Activated naive CD4-positive, alpha-beta T cell treated with anti-CD3 and anti-CD28 coated beads for 36 hours (primary cell): Measurements from ENCODE around the gene NXPH2. TPM values are rescaled to one million over a fixed set of nuclear protein-coding genes. Genes with fewer than 3 reads are reported as not detected.
"Not testable (repeated sequence)": the region's sequence is repeated elsewhere in the genome, so short reads cannot be mapped to it uniquely, and the experiment has no call there.

ENCODE experiments used
- CTCF ChIA-PET: fragments of 350-600 bp; sonication (Branson Sonifier 250); formaldehyde crosslinking; loops from one replicate; lab custom pipeline; 2021; ENCODE audit warnings: antibody characterized with exemption; lab: Charles Lee
- DNase-seq: peaks from one replicate; pipeline ENCODE4 v3.0.0-alpha.2; 2020
- H3K27ac Mint-ChIP-seq: one replicate; pipeline ENCODE4 v1.8.0; 2021; ENCODE audit warnings: mild to moderate bottlenecking, mixed read lengths
- H3K27me3 Mint-ChIP-seq: one replicate; pipeline ENCODE4 v1.8.0; 2021; ENCODE audit warnings: low read depth, mixed read lengths
- H3K36me3 Mint-ChIP-seq: one replicate; pipeline ENCODE4 v1.8.0; 2021; ENCODE audit warnings: low read depth, mixed read lengths
- H3K4me1 Mint-ChIP-seq: one replicate; pipeline ENCODE4 v1.8.0; 2021; ENCODE audit warnings: low read depth, mixed read lengths
- H3K4me3 Mint-ChIP-seq: one replicate; pipeline ENCODE4 v1.8.0; 2021; ENCODE audit warnings: mild to moderate bottlenecking, moderate library complexity, mixed read lengths
- H3K9me3 Mint-ChIP-seq: one replicate; pipeline ENCODE4 v1.8.0; 2021; ENCODE audit warnings: mixed read lengths
- intact Hi-C: fragments of 100-400 bp; cut with micrococcal nuclease; formaldehyde crosslinking; loops from one replicate; pipeline ENCODE4 v1.15.1; 2023
- total RNA-seq, 2 experiments: library from RNA; stranded (reverse); gene quantifications; one replicate each; pipeline ENCODE4 v1.2.3, GENCODE V29; 2021

NXPH2 gene
- total RNA-seq, 2 experiments from 2014 or later = not detected

- CTCF ChIA-PET = no interaction called here
- Mint-ChIP-seq H3K27ac (no peak overlapping the region), H3K4me1 (no peaks in the 10 kb centered on the region), H3K4me3 (no peak overlapping the region), H3K36me3 (no peaks in the 10 kb centered on the region), H3K27me3 (peaks cover 5% of the 10 kb centered on the region), H3K9me3 (peaks cover 3% of the 10 kb centered on the region)
- intact Hi-C loops = no loop called here
- no peak for DNase-seq
These were observed 35.5 kb downstream of the NXPH2 start for GRCh38 chr2:138744713-138745112.

- Mint-ChIP-seq H3K4me3 (no peak overlapping the region), H3K36me3 (no peaks in the 10 kb centered on the region), H3K27ac (no peak overlapping the region), H3K4me1 (no peaks in the 10 kb centered on the region), H3K9me3 (no peaks in the 10 kb centered on the region), H3K27me3 (peaks cover 11% of the 10 kb centered on the region)
- CTCF ChIA-PET = no interaction called here
- intact Hi-C loops = no loop called here
- DNase-seq = no peak
These were observed 37.6 kb downstream of the NXPH2 start for GRCh38 chr2:138742441-138743057.

GRCh38 chr2:138741851-138742250 lies 38.3 kb downstream of the NXPH2 start:
- Mint-ChIP-seq H3K27ac (no peak overlapping the region), H3K36me3 (no peaks in the 10 kb centered on the region), H3K4me3 (no peak overlapping the region), H3K9me3 (peaks cover 3% of the 10 kb centered on the region), H3K27me3 (peaks cover 11% of the 10 kb centered on the region), H3K4me1 (no peaks in the 10 kb centered on the region)
- CTCF ChIA-PET = no interaction called here
- no peak for DNase-seq
- intact Hi-C loops = no loop called here

- H3K27ac Mint-ChIP-seq, H3K4me3 Mint-ChIP-seq, intact Hi-C loops, H3K36me3 Mint-ChIP-seq, H3K4me1 Mint-ChIP-seq, DNase-seq, CTCF ChIA-PET: not testable (repeated sequence)
- H3K27me3 Mint-ChIP-seq = peaks cover 10% of the 10 kb centered on the region
- H3K9me3 Mint-ChIP-seq = peaks cover 18% of the 10 kb centered on the region
These were observed 43.1 kb downstream of the NXPH2 start for GRCh38 chr2:138737009-138737554.

- H3K27me3 Mint-ChIP-seq = peaks cover 13% of the 10 kb centered on the region
- H3K4me1 Mint-ChIP-seq = no peaks in the 10 kb centered on the region
- CTCF ChIA-PET = no interaction called here
- intact Hi-C loops = no loop called here
- no peak overlapping the region for H3K4me3 Mint-ChIP-seq
- H3K9me3 Mint-ChIP-seq = peaks cover 20% of the 10 kb centered on the region
- H3K27ac Mint-ChIP-seq = no peak overlapping the region
- no peak for DNase-seq
- H3K36me3 Mint-ChIP-seq = no peaks in the 10 kb centered on the region
These were observed 47.5 kb downstream of the NXPH2 start for GRCh38 chr2:138732651-138733050.

GRCh38 chr2:138730497-138731030 lies 49.6 kb downstream of the NXPH2 start:
- Mint-ChIP-seq H3K36me3 (no peaks in the 10 kb centered on the region), H3K9me3 (peaks cover 12% of the 10 kb centered on the region), H3K4me3 (no peak overlapping the region), H3K27me3 (peaks cover 13% of the 10 kb centered on the region), H3K27ac (no peak overlapping the region), H3K4me1 (no peaks in the 10 kb centered on the region)
- CTCF ChIA-PET = no interaction called here
- DNase-seq = no peak
- intact Hi-C loops = no loop called here

- Mint-ChIP-seq H3K36me3 (no peaks in the 10 kb centered on the region), H3K4me1 (no peaks in the 10 kb centered on the region), H3K27ac (no peak overlapping the region), H3K9me3 (peaks cover 2% of the 10 kb centered on the region), H3K27me3 (peaks cover 11% of the 10 kb centered on the region), H3K4me3 (no peak overlapping the region)
- CTCF ChIA-PET = no interaction called here
- DNase-seq = no peak
- intact Hi-C loops = no loop called here
These were observed 52.2 kb downstream of the NXPH2 start for GRCh38 chr2:138727956-138728355.

GRCh38 chr2:138726681-138727080 lies 53.5 kb downstream of the NXPH2 start:
- CTCF ChIA-PET = no interaction called here
- H3K36me3 Mint-ChIP-seq = no peaks in the 10 kb centered on the region
- H3K4me1 Mint-ChIP-seq = no peaks in the 10 kb centered on the region
- intact Hi-C loops = no loop called here
- H3K27me3 Mint-ChIP-seq = peaks cover 6% of the 10 kb centered on the region
- H3K27ac Mint-ChIP-seq = no peak overlapping the region
- no peak overlapping the region for H3K4me3 Mint-ChIP-seq
- peaks cover 2% of the 10 kb centered on the region for H3K9me3 Mint-ChIP-seq
- no peak for DNase-seq

- Mint-ChIP-seq H3K36me3 (no peaks in the 10 kb centered on the region), H3K9me3 (peaks cover 2% of the 10 kb centered on the region), H3K27ac (no peak overlapping the region), H3K27me3 (no peaks in the 10 kb centered on the region), H3K4me1 (no peaks in the 10 kb centered on the region), H3K4me3 (no peak overlapping the region)
- no peak for DNase-seq
- CTCF ChIA-PET = no interaction called here
- intact Hi-C loops = no loop called here
These were observed 55.3 kb downstream of the NXPH2 start for GRCh38 chr2:138724729-138725459.

GRCh38 chr2:138724327-138724726 lies 55.9 kb downstream of the NXPH2 start:
- no peak overlapping the region for H3K27ac Mint-ChIP-seq
- CTCF ChIA-PET = no interaction called here
- no peaks in the 10 kb centered on the region for H3K4me1 Mint-ChIP-seq
- no peaks in the 10 kb centered on the region for H3K36me3 Mint-ChIP-seq
- H3K27me3 Mint-ChIP-seq = no peaks in the 10 kb centered on the region
- DNase-seq = no peak
- no peaks in the 10 kb centered on the region for H3K9me3 Mint-ChIP-seq
- H3K4me3 Mint-ChIP-seq = no peak overlapping the region
- intact Hi-C loops = no loop called here

- Mint-ChIP-seq H3K27ac (no peak overlapping the region), H3K27me3 (no peaks in the 10 kb centered on the region), H3K4me1 (no peaks in the 10 kb centered on the region), H3K4me3 (no peak overlapping the region), H3K36me3 (no peaks in the 10 kb centered on the region), H3K9me3 (no peaks in the 10 kb centered on the region)
- CTCF ChIA-PET = no interaction called here
- intact Hi-C loops = no loop called here
- no peak for DNase-seq
These were observed 56.8 kb downstream of the NXPH2 start for GRCh38 chr2:138723196-138723987.

- no peaks in the 10 kb centered on the region for H3K9me3 Mint-ChIP-seq
- no peak overlapping the region for H3K4me3 Mint-ChIP-seq
- no peak for DNase-seq
- intact Hi-C loops = no loop called here
- no peak overlapping the region for H3K27ac Mint-ChIP-seq
- H3K36me3 Mint-ChIP-seq = no peaks in the 10 kb centered on the region
- no peaks in the 10 kb centered on the region for H3K4me1 Mint-ChIP-seq
- no peaks in the 10 kb centered on the region for H3K27me3 Mint-ChIP-seq
- CTCF ChIA-PET = no interaction called here
These were observed 57.9 kb downstream of the NXPH2 start for GRCh38 chr2:138722316-138722715.
